GM10266 (cell line): ENCODE data around the gene NAGK.

Experiments used
- DNase-seq: peaks from one replicate; pipeline ENCODE4 v3.0.0; 2012; ENCODE audit errors: extremely low spot score
- CTCF ChIP-seq: IDR thresholded peaks from 2 replicates; pipeline ENCODE4 v1.5.1; 2012; ENCODE audit warnings: mild to moderate bottlenecking, low read depth; ENCODE audit not compliant: control insufficient read depth, insufficient read depth; ENCODE audit errors: missing control alignments

NAGK gene

GRCh38 chr2:71117063-71117462 is 48.6 kb downstream of the NAGK start:
- no peak for TF ChIP-seq CTCF

GRCh38 chr2:71120195-71120594 is 51.7 kb downstream of the NAGK start:
- no peak for DNase-seq
- TF ChIP-seq CTCF, result no peak

More at GRCh38 chr2:71117063-71117462, 48.6 kb downstream of the NAGK start:
- no peak for DNase-seq

GRCh38 chr2:71121479-71121878 is 53.0 kb downstream of the NAGK start:
- TF ChIP-seq CTCF, result no peak
- no peak for DNase-seq

GRCh38 chr2:71122387-71123298 is 54.2 kb downstream of the NAGK start:
- no peak for DNase-seq
- no peak for TF ChIP-seq CTCF

GRCh38 chr2:71125506-71126294 is 57.3 kb downstream of the NAGK start:
- TF ChIP-seq CTCF, result no peak
- DNase-seq, result no peak

GRCh38 chr2:71126957-71127356 is 58.5 kb downstream of the NAGK start:
- TF ChIP-seq CTCF, result no peak
- no peak for DNase-seq
